ENCODE results near the gene EBLN1. TPM values are rescaled to one million over a fixed set of nuclear protein-coding genes. Genes with fewer than 3 reads are reported as not detected.

Gene EBLN1
- total RNA-seq, 2 donors from 2014 or later: not detected

- H3K4me1 ChIP-seq: no peaks in the 10 kb centered on the region
- no peak for DNase-seq (ENCODE audit: low spot score)
- peak overlapping the region; percentile 18 to 53 for H3K27ac ChIP-seq
- no peaks in the 10 kb centered on the region for H3K9me3 ChIP-seq
- H3K36me3 ChIP-seq: no peaks in the 10 kb centered on the region
- H3K27me3 ChIP-seq: no peaks in the 10 kb centered on the region
- no peak for TF ChIP-seq CTCF (IDR thresholded peaks at IDR 0.05)
- no peak overlapping the region for H3K4me3 ChIP-seq
Observed at GRCh38 chr10:22246680-22247391, 29.0 kb upstream of the EBLN1 start.

- TF ChIP-seq CTCF (IDR thresholded peaks at IDR 0.05): no peak
- no peaks in the 10 kb centered on the region for H3K9me3 ChIP-seq
- H3K27ac ChIP-seq: peak overlapping the region in 1 of 2 donors; percentile 53
- DNase-seq (ENCODE audit: low spot score): no peak
- no peaks in the 10 kb centered on the region for H3K4me1 ChIP-seq
- H3K36me3 ChIP-seq: no peaks in the 10 kb centered on the region
- H3K27me3 ChIP-seq: no peaks in the 10 kb centered on the region
- H3K4me3 ChIP-seq: no peak overlapping the region
Observed at GRCh38 chr10:22245567-22245966, 27.8 kb upstream of the EBLN1 start.

GRCh38 chr10:22244855-22245254, 27.0 kb upstream of the EBLN1 start:
- no peak overlapping the region for H3K4me3 ChIP-seq
- no peaks in the 10 kb centered on the region for H3K9me3 ChIP-seq
- TF ChIP-seq CTCF (IDR thresholded peaks at IDR 0.05): no peak
- no peak overlapping the region for H3K27ac ChIP-seq
- H3K36me3 ChIP-seq: no peaks in the 10 kb centered on the region
- no peak for DNase-seq (ENCODE audit: low spot score)
- H3K4me1 ChIP-seq: no peaks in the 10 kb centered on the region
- no peaks in the 10 kb centered on the region for H3K27me3 ChIP-seq

GRCh38 chr10:22244001-22244400, 26.2 kb upstream of the EBLN1 start:
- no peak for TF ChIP-seq CTCF (IDR thresholded peaks at IDR 0.05)
- Histone ChIP-seq H3K27me3 (no peaks in the 10 kb centered on the region), H3K36me3 (no peaks in the 10 kb centered on the region), H3K27ac (no peak overlapping the region), H3K4me3 (no peak overlapping the region), H3K9me3 (no peaks in the 10 kb centered on the region), H3K4me1 (no peaks in the 10 kb centered on the region)
- DNase-seq (ENCODE audit: low spot score): no peak

- H3K27me3 ChIP-seq: no peaks in the 10 kb centered on the region
- DNase-seq (ENCODE audit: low spot score): no peak
- no peaks in the 10 kb centered on the region for H3K4me1 ChIP-seq
- no peaks in the 10 kb centered on the region for H3K9me3 ChIP-seq
- no peaks in the 10 kb centered on the region for H3K36me3 ChIP-seq
- H3K27ac ChIP-seq: no peak overlapping the region
- no peak for TF ChIP-seq CTCF (IDR thresholded peaks at IDR 0.05)
- no peak overlapping the region for H3K4me3 ChIP-seq
Observed at GRCh38 chr10:22243321-22243720, 25.5 kb upstream of the EBLN1 start.

GRCh38 chr10:22231260-22231659, 13.4 kb upstream of the EBLN1 start:
- no peak overlapping the region for H3K4me3 ChIP-seq
- H3K27ac ChIP-seq: no peak overlapping the region
- no peaks in the 10 kb centered on the region for H3K9me3 ChIP-seq
- H3K36me3 ChIP-seq: no peaks in the 10 kb centered on the region
- TF ChIP-seq CTCF (IDR thresholded peaks at IDR 0.05): no peak
- no peaks in the 10 kb centered on the region for H3K4me1 ChIP-seq
- DNase-seq (ENCODE audit: low spot score): no peak
- no peaks in the 10 kb centered on the region for H3K27me3 ChIP-seq

All from right atrium auricular region (tissue), 2 donors.